ENCODE measurements around the gene ARID5B. TPM values are rescaled to one million over a fixed set of nuclear protein-coding genes. Genes with fewer than 3 reads are reported as not detected.

Gene ARID5B
- total RNA-seq, 1 donor from 2014 or later = 1.1 TPM

- Mint-ChIP-seq H3K36me3 (ENCODE audit: unreplicated experiment) (no peaks in the 10 kb centered on the region), H3K9me3 (ENCODE audit: unreplicated experiment) (no peaks in the 10 kb centered on the region), H3K27ac (ENCODE audit: unreplicated experiment) (no peak overlapping the region), H3K27me3 (ENCODE audit: unreplicated experiment) (no peaks in the 10 kb centered on the region), H3K4me1 (ENCODE audit: low read depth, unreplicated experiment) (no peaks in the 10 kb centered on the region), H3K4me3 (ENCODE audit: unreplicated experiment) (no peak overlapping the region)
- no peak for DNase-seq
- no peak for TF ChIP-seq CTCF (IDR thresholded peaks at IDR 0.05; ENCODE audit: partially characterized antibody, unreplicated experiment)
These were observed 31.5 kb upstream of the ARID5B start for GRCh38 chr10:61869774-61870525.

GRCh38 chr10:61870526-61870895 lies 31.0 kb upstream of the ARID5B start:
- no peak for DNase-seq
- Mint-ChIP-seq H3K4me1 (ENCODE audit: low read depth, unreplicated experiment) (no peaks in the 10 kb centered on the region), H3K9me3 (ENCODE audit: unreplicated experiment) (no peaks in the 10 kb centered on the region), H3K4me3 (ENCODE audit: unreplicated experiment) (no peak overlapping the region), H3K27me3 (ENCODE audit: unreplicated experiment) (no peaks in the 10 kb centered on the region), H3K27ac (ENCODE audit: unreplicated experiment) (no peak overlapping the region), H3K36me3 (ENCODE audit: unreplicated experiment) (no peaks in the 10 kb centered on the region)
- TF ChIP-seq CTCF (IDR thresholded peaks at IDR 0.05; ENCODE audit: partially characterized antibody, unreplicated experiment) = no peak

- Mint-ChIP-seq H3K27me3 (ENCODE audit: unreplicated experiment) (no peaks in the 10 kb centered on the region), H3K27ac (ENCODE audit: unreplicated experiment) (no peak overlapping the region), H3K4me3 (ENCODE audit: unreplicated experiment) (no peak overlapping the region), H3K9me3 (ENCODE audit: unreplicated experiment) (no peaks in the 10 kb centered on the region), H3K36me3 (ENCODE audit: unreplicated experiment) (no peaks in the 10 kb centered on the region), H3K4me1 (ENCODE audit: low read depth, unreplicated experiment) (no peaks in the 10 kb centered on the region)
- no peak for DNase-seq
- no peak for TF ChIP-seq CTCF (IDR thresholded peaks at IDR 0.05; ENCODE audit: partially characterized antibody, unreplicated experiment)
These were observed 30.0 kb upstream of the ARID5B start for GRCh38 chr10:61871487-61871886.

GRCh38 chr10:61877887-61878739 lies 23.4 kb upstream of the ARID5B start:
- Mint-ChIP-seq H3K36me3 (ENCODE audit: unreplicated experiment) (no peaks in the 10 kb centered on the region), H3K4me3 (ENCODE audit: unreplicated experiment) (no peak overlapping the region), H3K27ac (ENCODE audit: unreplicated experiment) (no peak overlapping the region), H3K9me3 (ENCODE audit: unreplicated experiment) (no peaks in the 10 kb centered on the region), H3K27me3 (ENCODE audit: unreplicated experiment) (no peaks in the 10 kb centered on the region), H3K4me1 (ENCODE audit: low read depth, unreplicated experiment) (no peaks in the 10 kb centered on the region)
- no peak for TF ChIP-seq CTCF (IDR thresholded peaks at IDR 0.05; ENCODE audit: partially characterized antibody, unreplicated experiment)
- DNase-seq = no peak

- no peaks in the 10 kb centered on the region for H3K36me3 Mint-ChIP-seq (ENCODE audit: unreplicated experiment)
- no peaks in the 10 kb centered on the region for H3K4me1 Mint-ChIP-seq (ENCODE audit: low read depth, unreplicated experiment)
- no peak for DNase-seq
- H3K9me3 Mint-ChIP-seq (ENCODE audit: unreplicated experiment) = no peaks in the 10 kb centered on the region
- H3K27me3 Mint-ChIP-seq (ENCODE audit: unreplicated experiment) = no peaks in the 10 kb centered on the region
- H3K4me3 Mint-ChIP-seq (ENCODE audit: unreplicated experiment) = no peak overlapping the region
- TF ChIP-seq CTCF (IDR thresholded peaks at IDR 0.05; ENCODE audit: partially characterized antibody, unreplicated experiment) = no peak
- H3K27ac Mint-ChIP-seq (ENCODE audit: unreplicated experiment) = no peak overlapping the region
These were observed 22.8 kb upstream of the ARID5B start for GRCh38 chr10:61878740-61879068.

All from glutamatergic neuron (in vitro differentiated cells).